HG02970 (cell line): ENCODE data around the gene TOMM6.

Experiments used
- ATAC-seq: cut with Tn5 transposase; IDR thresholded peaks from one replicate; pipeline ENCODE4 v1.9.1; 2021; ENCODE audit warnings: mild to moderate bottlenecking, moderate library complexity, moderate number of reproducible peaks; ENCODE audit not compliant: unreplicated experiment, low FRiP score

TOMM6 gene

DNA sequence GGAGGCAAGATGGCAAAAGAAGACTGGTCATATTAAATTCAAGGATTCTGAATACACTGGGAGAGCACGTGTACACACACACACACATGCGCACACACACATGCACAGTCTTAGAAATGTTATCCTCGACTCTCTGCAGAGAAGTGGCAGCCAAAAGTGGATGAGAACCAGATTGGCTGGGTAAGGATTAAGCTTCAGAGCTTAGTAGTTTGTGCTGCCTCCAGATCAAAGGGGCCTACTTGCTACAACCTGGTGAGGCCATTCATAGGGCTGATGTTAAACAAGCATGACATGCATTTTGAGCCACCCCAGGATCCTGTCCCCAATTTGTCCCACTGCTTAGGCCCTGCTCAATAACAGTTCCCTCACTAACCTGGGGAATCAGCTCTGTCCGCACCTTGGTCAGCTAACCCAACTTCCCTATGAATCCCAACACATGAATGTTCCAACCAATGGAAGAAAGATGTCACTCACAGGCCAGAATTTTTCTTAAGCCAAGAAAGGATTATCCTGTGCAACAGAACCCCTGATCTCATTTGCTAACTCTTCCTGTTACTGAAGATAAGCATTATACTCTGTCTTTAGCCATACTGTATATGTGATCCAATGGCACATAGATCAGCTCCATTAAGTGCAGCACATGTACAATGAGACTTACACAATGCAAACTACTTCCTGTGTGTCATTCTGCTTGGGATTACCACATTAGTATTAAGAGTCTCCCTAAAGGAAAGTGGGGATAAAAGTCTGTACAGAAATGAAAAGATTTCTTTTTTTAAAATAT lies 31.0 kb downstream of the TOMM6 start:
- no peak for ATAC-seq

DNA sequence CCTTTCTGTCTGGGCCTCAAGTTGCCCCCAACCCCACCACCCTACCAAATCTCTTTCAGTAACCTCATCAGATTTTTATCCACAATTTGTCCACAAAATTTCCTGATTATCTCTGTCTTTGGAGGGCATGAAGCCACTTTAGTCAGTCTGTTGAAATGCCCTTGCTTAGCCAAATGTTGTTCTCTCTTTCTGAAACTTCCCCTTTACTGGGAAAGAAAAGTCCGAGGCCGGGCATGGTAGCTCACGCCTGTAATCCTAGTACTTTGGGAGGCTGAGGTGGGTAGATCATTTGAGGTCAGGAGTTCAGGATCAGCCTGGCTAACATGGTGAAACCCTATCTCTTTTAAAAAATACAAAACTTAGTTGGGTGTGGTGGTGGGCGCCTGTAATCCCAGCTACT lies 33.8 kb downstream of the TOMM6 start:
- no peak for ATAC-seq

DNA sequence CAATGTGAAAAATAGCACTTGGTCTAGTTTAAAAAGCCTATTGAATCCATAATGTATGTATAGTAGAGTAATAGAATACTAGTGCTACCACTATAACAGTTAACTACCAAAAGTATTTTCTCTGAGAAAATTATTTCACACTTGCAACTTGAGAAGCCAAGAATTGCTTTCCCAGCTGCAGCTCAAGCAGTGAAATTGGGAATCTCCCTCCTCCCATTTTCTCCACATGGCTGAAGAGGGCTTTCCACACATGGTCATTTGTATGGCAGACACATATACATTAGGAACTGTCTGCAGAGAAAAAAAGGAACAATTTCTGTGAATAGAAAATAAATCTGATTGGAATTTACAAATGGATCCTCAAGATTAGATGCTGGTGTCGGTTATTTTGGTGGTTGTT lies 34.5 kb downstream of the TOMM6 start:
- ATAC-seq: no peak

DNA sequence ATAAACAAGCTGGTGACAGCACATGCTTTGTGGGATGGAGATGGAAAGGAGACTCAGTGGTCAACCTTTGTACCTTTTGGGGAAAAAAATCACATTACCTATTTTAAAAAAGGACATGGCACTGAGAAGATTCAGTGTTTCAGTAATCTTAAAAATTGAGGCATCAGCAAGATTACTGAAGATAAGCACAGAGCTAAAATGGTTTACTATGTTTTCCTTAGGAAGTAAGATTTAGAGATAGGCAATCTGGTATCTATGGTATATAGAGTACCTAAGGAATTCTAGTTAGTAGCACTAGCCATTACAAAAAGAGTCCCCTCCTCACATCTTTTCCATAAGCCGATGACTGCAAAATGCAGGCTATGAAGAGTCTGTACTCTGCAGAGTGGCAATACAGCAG lies 35.7 kb downstream of the TOMM6 start:
- ATAC-seq: no peak

DNA sequence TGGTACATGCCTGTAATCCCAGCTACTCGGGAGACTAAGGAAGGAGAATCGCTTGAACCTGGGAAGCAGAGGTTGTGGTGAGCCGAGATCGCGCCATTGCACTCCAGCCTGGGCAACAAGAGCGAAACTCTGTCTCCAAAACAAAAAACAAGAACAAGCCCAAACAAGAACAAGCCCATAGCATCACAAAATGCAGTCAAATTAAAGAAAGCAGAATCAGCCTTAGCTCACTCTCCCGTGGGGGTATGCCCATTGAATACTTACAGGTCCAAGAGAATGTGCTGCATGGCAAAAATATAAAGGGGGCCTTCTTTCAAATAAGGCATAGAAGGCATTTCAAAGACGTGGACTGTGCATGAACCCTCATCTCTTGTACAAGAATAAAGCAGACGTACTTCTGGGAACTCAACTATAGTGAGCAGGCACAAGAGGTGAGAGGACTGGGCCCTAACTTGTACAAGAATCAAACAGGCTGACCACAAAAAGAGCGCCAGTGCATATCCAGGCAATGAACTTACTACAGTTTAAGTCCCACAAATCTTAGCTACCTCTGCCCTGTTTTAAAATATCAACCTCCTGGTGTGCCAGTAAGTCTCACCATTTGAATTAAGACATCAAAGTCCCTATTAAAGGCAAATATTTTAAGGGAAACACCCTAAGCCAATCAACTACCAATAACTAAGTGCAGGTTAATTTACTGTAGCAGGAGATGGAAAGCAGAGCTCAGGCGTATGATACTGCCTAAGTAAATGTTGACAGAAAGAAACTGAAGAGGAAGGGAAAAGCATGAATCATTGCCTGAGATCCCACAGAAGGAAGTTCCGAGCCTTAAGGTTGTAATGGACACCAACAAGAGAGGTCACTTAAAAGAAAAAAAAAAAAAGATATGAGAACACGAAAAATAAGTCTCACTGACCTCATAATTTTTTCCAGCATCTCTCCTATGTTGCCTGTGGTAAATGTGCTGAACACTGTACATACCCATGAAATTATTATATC lies 37.4 kb downstream of the TOMM6 start:
- no peak for ATAC-seq

DNA sequence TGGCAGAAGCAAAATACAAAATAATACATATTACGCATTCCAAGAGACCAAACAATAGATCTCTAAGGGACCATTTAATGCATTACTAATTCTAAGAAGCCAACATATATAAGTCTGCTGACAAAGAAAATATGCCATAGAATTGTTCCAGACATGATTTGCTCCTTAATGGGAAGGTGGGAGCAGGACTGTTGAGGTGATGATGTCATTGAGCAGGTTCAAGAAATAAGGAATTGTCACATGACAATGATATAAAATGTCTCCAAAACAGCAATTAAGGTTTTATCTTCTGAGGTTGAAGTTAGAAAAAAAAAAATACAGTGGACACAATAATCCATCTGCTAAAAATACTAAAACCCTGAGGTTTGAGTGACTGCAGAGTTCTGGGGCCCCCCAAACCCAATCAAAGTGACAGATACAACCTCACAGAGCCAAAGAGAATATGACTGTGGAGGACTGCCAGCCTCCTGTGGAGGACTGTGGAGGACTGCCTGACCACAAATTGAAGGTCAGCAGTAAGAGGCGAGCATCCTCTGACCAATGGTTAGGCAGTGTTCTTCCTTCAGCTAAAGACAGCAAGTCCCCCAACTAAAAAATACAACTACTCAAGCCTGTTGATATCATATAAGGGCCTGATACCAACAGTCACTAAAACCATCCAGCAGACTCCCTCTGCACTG lies 39.0 kb downstream of the TOMM6 start:
- no peak for ATAC-seq

DNA sequence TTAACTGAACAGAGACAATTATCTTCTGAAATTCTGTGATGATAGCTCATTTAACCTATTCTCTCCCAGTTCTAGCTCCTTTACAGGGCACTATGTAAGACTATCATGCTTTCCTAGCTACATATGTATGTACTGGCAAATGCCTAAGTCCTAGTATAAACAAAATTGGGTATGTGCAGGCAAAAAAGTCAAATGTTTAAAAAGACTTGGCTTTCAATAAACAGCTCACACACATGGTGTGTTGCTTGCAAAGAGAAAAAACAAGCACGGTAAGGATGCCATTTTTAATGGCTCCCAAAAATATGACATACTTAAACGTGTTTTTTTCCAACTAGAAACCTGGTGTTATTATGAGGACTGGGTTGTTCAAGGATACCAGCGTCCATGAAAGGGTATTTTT lies 44.8 kb downstream of the TOMM6 start:
- no peak for ATAC-seq

DNA sequence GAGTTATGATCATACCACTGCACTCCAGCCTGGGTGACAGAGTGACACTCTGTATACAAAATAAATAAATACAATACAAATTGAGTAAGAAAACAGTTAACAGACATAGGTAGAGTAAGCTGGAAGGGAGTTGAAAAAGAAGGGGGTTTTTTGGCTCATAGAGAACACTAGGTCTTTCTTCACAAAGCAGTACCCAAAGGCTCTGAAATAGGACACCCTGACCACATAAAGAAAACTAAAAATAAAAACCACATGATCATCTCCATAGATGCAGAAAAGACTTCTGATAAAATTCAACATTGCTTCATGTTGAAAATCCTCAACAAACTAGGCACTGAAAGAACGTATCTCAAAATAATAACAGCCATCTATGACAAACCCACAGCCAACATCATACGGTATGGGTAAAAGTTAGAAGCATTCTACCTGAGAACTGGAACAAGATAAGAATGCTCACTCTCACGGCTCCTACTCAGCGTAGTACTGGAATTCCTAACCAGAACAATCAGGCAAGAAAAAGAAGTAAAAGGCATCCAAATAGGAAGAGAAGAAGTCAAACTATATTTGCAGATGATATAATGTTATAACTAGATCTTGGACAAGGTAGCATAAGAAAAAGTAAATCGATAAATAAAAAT lies 48.6 kb downstream of the TOMM6 start:
- ATAC-seq: no peak

DNA sequence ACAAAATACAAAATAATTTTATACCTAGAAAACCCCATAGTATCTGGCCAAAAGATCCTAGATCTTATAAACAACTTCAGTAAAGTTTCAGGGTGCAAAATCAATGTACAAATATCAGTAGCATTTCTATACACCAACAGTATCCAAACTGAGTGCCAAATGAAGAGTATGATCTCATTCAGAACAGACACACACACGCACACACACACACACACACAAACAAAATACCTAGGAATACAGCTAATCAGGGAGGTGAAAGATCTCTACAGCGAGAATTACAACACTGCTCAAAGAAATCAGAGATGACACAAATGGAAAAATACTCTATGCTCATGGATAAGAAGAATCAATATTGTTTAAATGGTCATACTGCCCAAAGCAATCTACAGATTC lies 49.2 kb downstream of the TOMM6 start:
- no peak for ATAC-seq
